Myocyte (in vitro differentiated cells): Measurements from ENCODE around the gene RARB. TPM values are rescaled to one million over a fixed set of nuclear protein-coding genes. Genes with fewer than 3 reads are reported as not detected.

Source experiments
- DNase-seq: peaks from one replicate; pipeline ENCODE4 v3.0.0-alpha.2; 2012; ENCODE audit warnings: low read depth
- total RNA-seq: library from RNA; depleted of rRNA; stranded (reverse); fragments of >200 nt; gene quantifications from 2 replicates; pipeline ENCODE4 v1.2.3, GENCODE V29; 2014

Gene RARB
- total RNA-seq, 1 donor from 2014 or later: 0.13 TPM

DNA sequence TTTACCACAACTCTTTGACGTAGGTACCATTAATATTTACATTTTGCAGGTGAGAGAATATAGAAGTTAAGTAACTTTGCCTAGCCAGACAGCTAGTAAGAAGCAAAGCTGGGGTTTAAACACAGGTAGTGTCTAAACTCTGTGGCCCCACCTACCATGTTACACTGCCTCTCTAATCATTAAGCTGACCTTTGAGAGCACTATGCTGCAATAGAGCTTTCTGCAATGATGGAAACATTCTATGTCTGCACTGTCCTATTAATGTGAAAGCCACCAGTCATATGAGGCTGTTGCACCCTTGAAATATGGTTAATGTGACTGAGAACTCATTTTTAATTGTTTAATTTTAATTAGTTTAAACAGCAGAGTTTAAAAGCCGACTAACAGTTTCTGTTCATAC, 6.3 kb upstream of the RARB start:
- DNase-seq: no peak

DNA sequence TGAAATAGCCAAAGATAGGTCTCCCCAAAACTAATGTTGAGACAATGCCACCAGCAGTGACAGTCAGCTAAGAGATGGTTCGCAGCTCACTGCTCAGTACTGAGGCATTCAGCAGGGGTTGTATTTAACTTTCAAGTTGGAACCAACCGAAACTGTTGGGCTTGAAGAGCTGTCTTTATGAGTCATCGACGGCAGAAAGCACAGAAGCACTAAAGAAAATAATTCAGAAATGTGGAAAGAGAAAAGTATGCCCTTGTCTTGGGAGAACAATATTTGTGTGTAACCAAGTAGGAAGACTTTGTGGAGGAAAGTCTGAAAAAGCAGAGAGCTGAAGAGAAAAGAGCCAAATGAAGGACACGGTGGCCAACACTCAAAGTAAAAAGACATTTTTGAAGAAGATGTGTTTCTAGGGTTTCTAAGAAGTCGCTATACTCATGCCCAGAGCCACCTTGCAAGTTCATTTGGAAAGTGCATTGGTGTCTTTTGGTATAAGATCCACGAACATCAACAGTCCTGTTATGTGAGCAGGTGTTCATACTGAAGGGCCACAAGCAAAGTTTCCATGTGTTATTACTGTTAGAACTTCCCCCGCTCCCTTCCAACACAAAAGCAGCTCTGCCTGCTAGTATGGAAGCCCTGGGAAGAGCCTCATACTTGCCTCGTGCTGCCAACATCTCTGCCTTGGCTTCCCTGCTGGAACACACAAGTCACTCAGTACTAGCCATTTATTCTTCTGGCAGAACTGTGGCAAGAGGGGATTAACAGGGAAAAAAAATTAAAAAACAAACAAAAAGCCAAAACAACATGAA, 4.1 kb upstream of the RARB start:
- DNase-seq: peak; percentile 27

DNA sequence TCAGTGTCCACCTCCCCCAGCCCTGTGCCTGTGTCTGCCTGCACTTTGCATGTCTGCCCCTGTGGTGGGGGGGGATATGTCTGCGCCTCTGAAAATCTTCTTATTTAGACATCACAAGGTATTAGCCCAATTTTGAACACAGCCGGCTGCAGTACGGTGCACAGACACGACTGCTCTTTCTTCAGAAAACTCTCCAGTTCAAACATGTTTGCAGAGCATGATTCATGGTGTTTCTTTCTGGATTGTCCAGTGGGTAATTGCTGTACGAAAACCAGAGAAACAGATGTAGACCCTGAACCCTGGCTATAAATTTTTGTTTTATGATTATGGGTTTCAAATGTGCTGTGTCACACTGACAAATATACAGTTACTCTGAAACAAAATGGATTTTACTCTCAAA, 3.4 kb upstream of the RARB start:
- DNase-seq: no peak

DNA sequence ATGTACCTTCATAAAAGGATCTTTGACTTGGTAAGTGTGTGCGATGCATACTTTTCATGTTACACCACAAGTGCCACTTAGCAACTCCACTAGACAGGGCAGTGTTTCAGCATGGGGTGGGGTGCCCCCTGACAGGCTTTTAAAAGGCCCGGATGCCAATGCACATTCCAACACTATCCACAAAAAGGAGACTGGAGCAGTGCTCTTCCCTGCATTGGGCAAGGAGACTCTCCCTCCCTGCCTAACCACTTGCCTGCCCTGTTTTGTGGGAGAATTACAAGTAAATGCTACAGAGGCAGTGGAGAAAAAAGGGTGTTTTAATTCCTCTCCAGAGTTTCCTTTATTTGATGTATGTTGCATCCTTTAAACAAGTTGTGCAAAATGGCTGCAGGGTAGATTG, 1.7 kb upstream of the RARB start:
- DNase-seq: peak; percentile 22

DNA sequence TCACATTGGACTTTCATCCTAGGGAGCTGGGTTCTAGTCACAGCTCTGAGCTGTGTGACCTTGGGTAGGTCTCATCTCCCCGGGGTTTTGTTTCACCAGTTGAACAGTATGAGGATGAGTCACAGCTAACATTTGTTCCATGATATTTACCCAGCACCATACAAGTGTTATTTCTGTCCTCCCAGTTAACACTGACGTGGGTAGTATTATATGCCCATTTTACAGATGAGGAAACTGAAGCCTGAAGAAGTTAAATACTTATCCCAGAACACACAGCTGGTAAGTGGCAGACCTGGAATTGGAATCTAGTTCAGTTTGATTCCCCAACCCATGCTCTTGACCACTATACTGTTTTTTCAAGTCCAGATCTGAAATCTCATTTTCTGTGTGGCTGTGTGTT, 908 bp upstream of the RARB start:
- DNase-seq: peak; percentile 29

DNA sequence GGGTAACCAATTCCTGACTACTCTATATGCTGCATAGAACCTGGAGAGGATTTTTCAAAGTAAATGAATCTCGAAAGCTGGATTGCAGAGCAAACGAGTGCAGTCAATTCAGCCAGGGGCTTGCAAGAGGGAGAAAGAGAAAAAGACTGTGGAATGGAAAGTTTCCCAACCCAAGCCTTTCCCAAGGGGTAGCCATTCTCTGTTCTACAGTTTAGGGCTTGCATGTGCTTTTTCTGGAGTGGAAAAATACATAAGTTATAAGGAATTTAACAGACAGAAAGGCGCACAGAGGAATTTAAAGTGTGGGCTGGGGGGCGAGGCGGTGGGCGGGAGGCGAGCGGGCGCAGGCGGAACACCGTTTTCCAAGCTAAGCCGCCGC, 511 bp upstream of the RARB start:
- DNase-seq: no peak

DNA sequence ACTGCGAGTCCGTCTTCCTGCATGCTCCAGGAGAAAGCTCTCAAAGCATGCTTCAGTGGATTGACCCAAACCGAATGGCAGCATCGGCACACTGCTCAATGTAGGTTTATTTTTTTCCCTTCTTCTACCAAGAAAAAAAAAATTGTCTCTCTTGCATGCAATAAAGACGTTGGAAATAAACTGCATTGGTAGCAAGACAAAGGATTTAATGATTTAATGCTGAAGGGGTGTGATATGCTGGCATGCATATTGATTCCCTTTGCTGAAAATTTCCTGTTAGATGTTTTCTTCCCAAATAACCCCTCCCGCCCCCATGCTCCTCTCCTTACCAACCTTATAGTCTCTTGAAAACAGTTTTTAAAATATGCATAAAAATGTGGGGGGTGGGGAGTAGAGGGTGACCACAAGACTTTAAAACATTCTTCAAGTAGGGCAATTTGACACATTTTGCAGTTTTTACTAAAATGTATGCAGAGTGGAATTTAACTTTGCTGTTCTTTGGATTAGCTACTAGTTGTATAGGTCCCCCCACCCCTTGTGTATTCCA, 799 bp downstream of the RARB start:
- DNase-seq: no peak

DNA sequence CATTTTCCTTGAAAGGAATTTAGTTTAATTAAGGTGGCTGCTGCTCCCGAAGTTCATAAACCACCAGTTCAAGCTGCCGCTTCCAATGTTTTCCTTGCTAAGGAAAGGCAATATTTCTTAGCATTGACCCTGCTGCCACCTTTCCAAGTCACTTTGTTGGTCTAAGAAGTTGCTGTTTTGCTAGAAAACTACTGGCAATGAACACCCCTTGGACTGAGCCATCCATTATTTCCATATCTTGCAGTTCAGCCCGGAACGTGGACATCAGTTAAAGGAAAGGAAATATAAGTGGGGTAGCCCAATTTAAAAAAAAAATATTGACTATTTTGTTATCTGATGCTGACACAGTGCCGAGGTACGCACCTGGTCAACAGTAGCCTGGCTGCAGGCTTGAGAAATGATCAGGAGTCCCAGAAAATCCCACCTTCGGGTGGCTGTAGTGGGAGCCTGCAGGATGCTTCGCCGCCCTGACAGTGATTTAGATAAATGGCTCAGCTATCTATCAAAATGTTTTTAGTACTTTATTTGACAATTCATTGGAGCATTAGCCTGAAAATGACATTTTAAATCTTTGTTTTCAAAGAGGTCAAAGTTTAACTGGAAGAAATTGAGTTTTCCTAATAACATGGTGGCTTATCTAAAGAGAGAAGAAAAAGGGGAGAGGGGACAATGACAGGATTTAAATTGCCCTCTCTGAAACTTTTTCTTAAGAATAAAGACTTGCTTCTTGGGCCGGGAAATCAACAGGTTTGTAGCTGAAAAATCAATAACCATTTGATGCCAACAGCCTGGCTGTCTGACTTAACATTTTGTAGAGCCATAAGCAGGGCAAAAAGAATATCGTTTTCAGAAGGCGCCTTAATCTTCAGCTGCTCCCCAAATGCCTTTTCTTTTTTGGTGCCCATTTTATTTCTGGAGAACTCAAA, 1.6 kb downstream of the RARB start:
- DNase-seq: no peak

DNA sequence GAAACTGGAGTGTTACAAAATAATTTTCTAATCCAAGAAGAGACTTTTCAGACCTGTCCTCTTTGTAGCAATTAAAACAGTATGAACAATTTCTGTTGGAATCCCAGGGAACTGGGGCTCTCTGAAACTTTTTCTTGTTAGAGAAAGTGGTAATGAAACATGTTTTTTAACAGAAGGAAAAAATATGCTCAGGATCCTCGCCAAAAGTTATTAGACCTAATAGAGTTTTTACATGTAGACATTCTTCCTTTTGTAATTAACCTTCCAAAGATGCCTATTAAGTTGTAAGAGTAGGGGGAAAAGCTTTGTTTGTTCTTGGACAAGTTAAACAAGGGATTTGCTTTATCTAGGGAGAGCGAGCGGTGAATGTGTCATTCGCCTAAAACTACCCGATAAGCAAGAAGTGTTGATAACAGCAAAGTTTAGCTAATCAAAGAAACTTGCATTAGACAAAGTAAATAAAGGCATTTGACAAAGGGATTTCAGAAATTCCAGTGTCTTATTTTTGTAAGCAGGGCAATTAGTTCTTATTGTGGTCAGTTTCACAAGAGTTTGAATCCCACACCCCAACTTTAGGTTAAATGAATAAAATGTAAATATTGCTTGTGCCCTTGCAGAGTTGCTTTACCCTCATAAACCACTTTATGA, 2.3 kb downstream of the RARB start:
- no peak for DNase-seq

DNA sequence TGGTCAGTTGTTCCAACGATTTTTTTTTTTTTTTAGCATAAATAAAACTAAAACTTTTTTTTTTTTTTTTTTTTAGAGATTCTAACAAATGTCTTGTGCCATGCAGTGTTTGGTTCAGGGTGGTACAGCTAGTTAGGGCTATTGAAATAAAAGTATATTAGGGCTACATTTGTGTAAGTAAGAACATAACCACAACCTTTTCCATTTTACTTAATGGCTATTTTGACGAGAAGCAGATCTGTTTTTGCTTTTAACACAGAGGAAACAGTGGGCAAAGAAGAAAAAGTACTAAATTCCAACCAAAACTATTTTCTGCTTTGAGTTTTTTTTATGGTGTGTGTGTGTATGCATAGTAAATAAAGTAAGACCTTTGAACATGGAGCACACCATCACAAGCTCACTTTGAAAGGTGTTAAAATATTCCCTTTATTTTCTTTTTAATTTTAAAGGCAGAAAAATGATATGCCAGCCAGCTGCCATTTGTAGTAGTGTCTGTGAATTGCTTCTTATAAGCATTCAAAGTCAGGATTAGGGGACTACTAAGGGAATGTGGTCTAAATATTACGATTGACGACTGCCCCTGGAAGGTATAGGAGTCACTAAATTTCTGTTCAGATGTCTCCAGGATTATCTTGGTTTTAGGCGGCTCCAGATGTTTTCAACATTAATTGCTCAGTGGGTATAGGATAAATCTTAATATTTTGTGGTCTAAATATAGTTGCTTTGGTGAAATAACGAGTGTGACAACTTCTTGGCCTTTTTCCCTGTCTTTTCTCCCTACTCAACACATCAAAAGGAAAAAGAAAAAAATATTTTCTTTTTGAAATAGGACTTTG, 3.1 kb downstream of the RARB start:
- DNase-seq: no peak

DNA sequence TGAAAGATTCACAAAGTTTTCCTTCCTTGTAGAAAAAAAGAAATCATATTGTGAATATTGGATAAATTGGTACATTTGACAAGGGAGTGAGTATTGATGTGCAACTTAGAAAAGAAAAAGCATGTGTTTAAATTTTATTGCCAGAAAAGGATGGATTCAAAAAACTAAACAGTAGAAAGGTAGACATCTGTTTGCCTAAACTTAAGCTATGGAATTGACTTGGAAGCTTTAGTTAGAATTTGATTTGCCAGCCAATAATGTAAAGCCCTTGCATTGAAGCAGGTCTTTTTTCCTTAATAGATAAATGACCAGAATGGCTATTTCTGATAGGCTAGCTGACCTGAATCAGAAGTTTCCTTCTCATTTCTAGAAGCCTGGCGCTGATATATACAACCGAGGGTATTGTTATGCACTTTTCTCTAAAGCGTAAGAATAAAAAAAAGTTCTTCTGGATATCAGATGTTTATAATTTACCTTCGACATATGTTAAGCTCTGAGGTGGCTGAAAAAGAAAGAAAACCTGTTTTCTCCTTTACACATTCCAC, 4.2 kb downstream of the RARB start:
- no peak for DNase-seq

DNA sequence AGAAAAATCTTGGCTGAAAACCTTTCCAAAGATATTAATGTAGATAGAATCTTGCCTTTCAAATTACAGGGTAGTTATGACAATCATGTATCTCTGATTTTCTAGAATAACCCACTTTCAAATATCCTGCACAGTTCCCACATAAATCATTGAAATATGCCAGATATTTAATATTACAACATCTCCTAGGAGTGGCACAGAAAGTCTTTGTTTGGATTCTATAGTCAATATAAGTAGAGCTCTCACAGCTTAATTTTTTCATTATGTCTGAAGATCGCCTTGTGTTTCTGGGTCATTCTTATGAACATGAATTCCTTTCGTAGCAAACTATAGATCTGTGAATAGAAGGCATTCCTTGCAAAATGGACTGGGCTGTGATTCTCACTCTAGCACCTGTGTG, 5.0 kb downstream of the RARB start:
- no peak for DNase-seq

DNA sequence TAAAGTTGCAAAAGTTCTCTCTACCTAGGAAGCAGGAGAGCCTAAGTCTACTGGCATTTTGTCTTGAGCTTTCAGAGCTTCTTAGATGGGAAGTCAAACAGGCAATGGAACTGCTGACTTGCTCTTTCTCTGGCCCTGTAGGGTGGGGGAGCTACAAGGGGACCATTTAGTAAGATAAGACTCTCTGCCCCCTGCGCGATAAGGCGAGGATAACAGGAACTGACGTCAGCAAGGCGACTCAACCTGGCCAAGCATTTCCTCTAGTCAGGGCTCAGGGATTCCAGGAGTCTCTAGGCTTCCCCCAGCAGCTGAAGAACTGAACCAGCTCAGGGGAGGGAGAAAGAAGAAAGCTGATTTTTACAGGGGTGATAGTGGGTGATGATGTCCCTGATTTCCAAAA, 5.8 kb downstream of the RARB start:
- DNase-seq: no peak

DNA sequence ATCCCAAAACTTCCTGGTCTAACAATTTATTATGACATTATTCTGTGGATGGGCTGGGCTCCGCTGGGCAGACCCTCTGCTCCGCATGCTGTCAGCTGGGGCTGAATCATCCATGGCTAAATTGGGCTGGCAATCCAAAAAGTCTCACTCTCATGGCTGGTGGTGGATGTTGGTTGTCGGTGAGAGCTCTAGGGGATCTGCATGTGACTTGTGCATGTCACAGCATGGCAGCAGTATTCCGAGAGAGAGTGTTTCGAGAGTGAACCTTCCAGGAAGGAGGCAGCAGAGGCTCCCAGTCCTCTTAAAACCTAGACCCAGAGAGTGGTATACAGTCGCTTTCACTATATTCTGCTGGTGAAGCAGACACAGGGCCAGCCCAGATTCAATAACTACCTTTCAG, 9.9 kb downstream of the RARB start:
- no peak for DNase-seq

DNA sequence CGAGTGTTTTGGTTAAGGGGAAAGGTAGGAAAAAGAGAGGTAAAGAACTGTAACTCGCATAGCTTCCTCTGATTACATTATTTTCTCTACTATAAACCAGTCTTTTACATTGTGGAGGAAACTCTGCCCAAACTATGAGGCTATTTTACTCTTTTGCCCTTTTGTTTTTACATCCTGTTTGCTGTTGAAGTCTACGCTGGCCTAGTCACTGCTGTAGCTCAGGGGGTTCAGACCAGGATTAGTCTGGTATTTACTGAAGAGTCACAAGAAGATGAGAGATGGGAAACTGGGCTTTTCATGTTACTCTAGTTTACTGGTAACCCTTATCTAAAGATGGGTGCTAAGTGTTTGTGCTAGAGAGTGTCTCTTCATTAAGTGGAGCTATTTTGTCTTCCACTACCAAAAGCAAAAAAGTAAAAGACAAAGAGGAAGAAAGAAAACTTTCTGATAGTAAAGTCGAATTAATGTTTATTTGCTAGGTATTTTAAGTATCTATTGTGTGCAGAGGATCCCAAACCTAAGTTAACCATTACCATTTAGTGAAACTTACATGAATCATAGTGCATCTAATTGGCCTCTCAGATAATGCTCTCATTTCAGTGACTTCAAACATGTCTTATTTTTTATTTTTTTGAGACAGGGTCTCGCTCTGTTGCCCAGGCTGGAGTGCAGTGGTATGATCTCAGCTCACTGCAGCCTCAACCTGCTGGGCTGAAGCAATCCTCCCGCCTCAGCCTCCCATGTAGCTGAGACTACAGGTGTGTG, 10.9 kb downstream of the RARB start:
- DNase-seq: no peak

DNA sequence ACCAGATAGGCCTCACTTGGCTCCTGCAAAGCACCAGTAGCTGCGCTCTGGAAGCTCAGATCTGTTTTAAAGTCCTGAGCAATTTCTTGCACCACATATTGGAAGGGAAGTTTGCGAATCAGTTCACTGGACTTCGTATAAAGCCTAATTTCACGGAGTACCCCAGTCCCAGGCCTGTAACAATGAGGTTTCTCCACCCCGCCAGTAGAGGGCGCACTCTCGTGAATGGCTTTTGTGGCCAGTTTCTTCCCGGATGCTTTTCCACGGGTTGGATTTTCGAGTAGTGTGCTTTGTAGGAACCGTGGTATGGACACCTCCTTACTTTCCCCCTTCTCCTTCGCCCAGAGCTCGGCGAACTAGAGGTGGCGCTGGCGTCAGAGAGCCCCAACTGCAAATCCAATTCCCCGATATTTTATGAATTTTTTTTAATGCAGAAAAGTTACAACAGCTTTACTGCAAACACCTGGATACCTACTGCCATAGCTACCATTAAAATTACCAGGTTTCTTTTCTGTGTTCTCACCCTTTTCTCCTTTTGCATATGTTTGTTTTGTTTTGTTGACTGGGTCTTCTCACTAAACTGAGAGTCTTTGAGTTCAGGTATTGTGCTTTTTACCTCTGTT, 13.3 kb downstream of the RARB start:
- DNase-seq: no peak

DNA sequence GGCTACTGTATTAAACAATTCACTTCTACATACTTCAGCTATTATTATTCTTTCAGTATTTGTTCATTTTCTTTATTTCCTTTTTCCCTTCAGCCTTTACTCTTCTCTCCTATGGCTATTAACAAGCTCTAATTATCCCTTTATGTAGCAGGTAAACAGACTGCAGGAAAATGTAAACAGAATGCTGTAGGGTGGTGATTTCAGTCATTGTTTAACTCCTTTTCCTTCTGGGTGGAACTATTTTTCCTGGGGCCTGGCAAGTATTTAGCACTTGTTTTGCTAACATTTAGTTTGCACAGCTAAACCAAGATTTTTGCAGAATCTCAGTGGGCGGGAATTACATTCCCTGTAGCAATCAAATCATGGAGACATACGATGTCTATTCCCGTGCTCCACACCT, 14.4 kb downstream of the RARB start:
- no peak for DNase-seq

DNA sequence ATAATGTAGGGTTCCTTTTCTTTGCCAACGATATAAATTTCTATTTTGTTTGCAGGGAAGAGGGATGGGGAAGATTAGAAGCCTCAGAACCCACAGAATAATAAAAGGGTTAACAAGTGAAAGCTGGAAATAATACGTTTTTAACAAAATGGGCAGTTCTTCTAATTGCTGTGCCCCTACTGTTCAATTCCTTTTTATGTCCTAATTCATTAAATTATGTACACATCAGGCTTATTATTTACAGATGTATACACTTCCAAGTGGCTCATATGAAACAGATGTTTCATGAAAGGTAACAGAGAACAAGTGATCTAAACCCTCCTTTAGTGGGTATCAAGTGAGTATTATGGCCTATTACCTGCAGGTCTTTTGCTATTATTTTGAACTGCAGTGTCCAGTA, 16.2 kb downstream of the RARB start:
- DNase-seq: no peak

DNA sequence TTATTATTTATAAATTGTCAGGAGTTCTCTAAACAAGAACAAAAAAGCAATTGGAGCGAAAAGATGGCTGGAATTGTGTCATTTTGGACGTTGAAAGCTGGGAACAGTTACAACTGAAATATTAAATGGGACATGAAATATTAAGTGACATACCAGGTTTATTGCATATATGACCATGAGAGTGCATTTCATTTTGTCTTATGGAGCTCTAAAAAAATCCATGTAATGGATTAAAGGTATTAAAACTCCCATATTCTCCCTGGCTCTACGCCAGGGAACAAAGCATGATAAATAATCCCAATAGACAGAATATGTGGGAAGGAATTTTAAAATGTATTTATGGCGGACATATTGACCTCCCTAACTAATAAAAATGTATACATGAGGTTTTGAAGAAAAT, 17.7 kb downstream of the RARB start:
- no peak for DNase-seq
